ENCODE results near the gene XKR8. TPM values are rescaled to one million over a fixed set of nuclear protein-coding genes. Genes with fewer than 3 reads are reported as not detected.

XKR8 gene
- total and polyA plus RNA-seq, 5 donors from 2014 or later, result 9.1 to 20.3 (median 17.6) TPM

- H3K4me1 ChIP-seq (ENCODE audit: control insufficient read depth, insufficient read depth, low read length, poor library complexity, severe bottlenecking), result peaks cover 20% of the 10 kb centered on the region
- peaks cover 8 to 54% (median 23%) of the 10 kb centered on the region in 4 donors for H3K4me1 Mint-ChIP-seq
- no peaks in the 10 kb centered on the region for H3K36me3 Mint-ChIP-seq
- H3K36me3 ChIP-seq (ENCODE audit: control insufficient read depth, insufficient read depth, low read length), result no peaks in the 10 kb centered on the region
- H3K27ac ChIP-seq (ENCODE audit: insufficient read depth, low read length, poor library complexity, severe bottlenecking), result no peak overlapping the region
- DNase-seq (no peak), ATAC-seq (ENCODE audit: low read depth in 2 of 2) (no peak)
- no peaks in the 10 kb centered on the region for H3K9me3 Mint-ChIP-seq
- H3K27ac Mint-ChIP-seq, result peak overlapping the region; percentile 26 to 95 (median 91)
- peaks cover 6% of the 10 kb centered on the region for H3K27me3 Mint-ChIP-seq
- no peaks in the 10 kb centered on the region for H3K27me3 ChIP-seq (ENCODE audit: control insufficient read depth, insufficient read depth, low read length)
- no peak overlapping the region for H3K4me3 Mint-ChIP-seq
- H3K9me3 ChIP-seq (ENCODE audit: control insufficient read depth in 2 of 2, low read length in 2 of 2), result no peaks in the 10 kb centered on the region
- H3K4me3 ChIP-seq (ENCODE audit: low read depth, low read length), result no peak overlapping the region
Observed at GRCh38 chr1:27941671-27942540, 17.9 kb upstream of the XKR8 start.

- DNase-seq, result no peak
- H3K27ac Mint-ChIP-seq, result peak overlapping the region in 2 of 3 donors; percentile 15 to 96
Observed at GRCh38 chr1:27945020-27945419, 14.8 kb upstream of the XKR8 start.

GRCh38 chr1:27949027-27949426 lies 10.7 kb upstream of the XKR8 start:
- ATAC-seq (ENCODE audit: low read depth in 2 of 2), result no peak
- DNase-seq, result no peak
- Mint-ChIP-seq H3K4me3 (peak overlapping the region in 1 of 4 donors; percentile 11), H3K4me1 (peaks cover 0 to 14% (median 3%) of the 10 kb centered on the region in 4 donors), H3K9me3 (no peaks in the 10 kb centered on the region), H3K27ac (peak overlapping the region in 1 of 3 donors; percentile 20), H3K27me3 (no peaks in the 10 kb centered on the region), H3K36me3 (peaks cover 4% of the 10 kb centered on the region)
- Histone ChIP-seq H3K27me3 (ENCODE audit: control insufficient read depth, insufficient read depth, low read length) (no peaks in the 10 kb centered on the region), H3K36me3 (ENCODE audit: control insufficient read depth, insufficient read depth, low read length) (no peaks in the 10 kb centered on the region), H3K4me1 (ENCODE audit: control insufficient read depth, insufficient read depth, low read length, poor library complexity, severe bottlenecking) (peaks cover 3% of the 10 kb centered on the region), H3K9me3 (ENCODE audit: control insufficient read depth in 2 of 2, low read length in 2 of 2) (no peaks in the 10 kb centered on the region), H3K4me3 (ENCODE audit: low read depth, low read length) (no peak overlapping the region), H3K27ac (ENCODE audit: insufficient read depth, low read length, poor library complexity, severe bottlenecking) (no peak overlapping the region)

More at GRCh38 chr1:27945020-27945419, 14.8 kb upstream of the XKR8 start:
- no peak for ATAC-seq (ENCODE audit: low read depth in 2 of 2)
- Histone ChIP-seq H3K4me1 (ENCODE audit: control insufficient read depth, insufficient read depth, low read length, poor library complexity, severe bottlenecking) (peaks cover 20% of the 10 kb centered on the region), H3K4me3 (ENCODE audit: low read depth, low read length) (no peak overlapping the region), H3K27me3 (ENCODE audit: control insufficient read depth, insufficient read depth, low read length) (no peaks in the 10 kb centered on the region), H3K9me3 (ENCODE audit: control insufficient read depth in 2 of 2, low read length in 2 of 2) (no peaks in the 10 kb centered on the region), H3K27ac (ENCODE audit: insufficient read depth, low read length, poor library complexity, severe bottlenecking) (no peak overlapping the region), H3K36me3 (ENCODE audit: control insufficient read depth, insufficient read depth, low read length) (no peaks in the 10 kb centered on the region)
- Mint-ChIP-seq H3K4me3 (no peak overlapping the region), H3K36me3 (no peaks in the 10 kb centered on the region), H3K4me1 (peaks cover 8 to 46% (median 22%) of the 10 kb centered on the region in 4 donors), H3K27me3 (peaks cover 6% of the 10 kb centered on the region), H3K9me3 (no peaks in the 10 kb centered on the region)

- Histone ChIP-seq H3K36me3 (ENCODE audit: control insufficient read depth, insufficient read depth, low read length) (no peaks in the 10 kb centered on the region), H3K4me3 (ENCODE audit: low read depth, low read length) (no peak overlapping the region), H3K9me3 (ENCODE audit: control insufficient read depth in 2 of 2, low read length in 2 of 2) (no peaks in the 10 kb centered on the region), H3K27me3 (ENCODE audit: control insufficient read depth, insufficient read depth, low read length) (peaks cover 7% of the 10 kb centered on the region), H3K27ac (ENCODE audit: insufficient read depth, low read length, poor library complexity, severe bottlenecking) (no peak overlapping the region), H3K4me1 (ENCODE audit: control insufficient read depth, insufficient read depth, low read length, poor library complexity, severe bottlenecking) (no peaks in the 10 kb centered on the region)
- Mint-ChIP-seq H3K27me3 (peaks cover 3% of the 10 kb centered on the region), H3K4me3 (peak overlapping the region in 1 of 4 donors; percentile 43), H3K4me1 (peaks cover 0 to 1% (median 0%) of the 10 kb centered on the region in 4 donors), H3K9me3 (no peaks in the 10 kb centered on the region), H3K36me3 (peaks cover 4% of the 10 kb centered on the region), H3K27ac (no peak overlapping the region)
- DNase-seq, result no peak
- no peak for ATAC-seq (ENCODE audit: low read depth in 2 of 2)
Observed at GRCh38 chr1:27951396-27951795, 8.4 kb upstream of the XKR8 start.

- H3K4me1 ChIP-seq (ENCODE audit: control insufficient read depth, insufficient read depth, low read length, poor library complexity, severe bottlenecking), result no peaks in the 10 kb centered on the region
- no peak for DNase-seq
- no peaks in the 10 kb centered on the region for H3K36me3 ChIP-seq (ENCODE audit: control insufficient read depth, insufficient read depth, low read length)
- no peak overlapping the region for H3K27ac ChIP-seq (ENCODE audit: insufficient read depth, low read length, poor library complexity, severe bottlenecking)
- Mint-ChIP-seq H3K9me3 (no peaks in the 10 kb centered on the region), H3K4me1 (peaks cover 0 to 2% (median under 1%) of the 10 kb centered on the region in 4 donors), H3K27ac (no peak overlapping the region), H3K27me3 (peaks cover 4% of the 10 kb centered on the region), H3K36me3 (peaks cover 4% of the 10 kb centered on the region), H3K4me3 (no peak overlapping the region)
- no peaks in the 10 kb centered on the region for H3K9me3 ChIP-seq (ENCODE audit: control insufficient read depth in 2 of 2, low read length in 2 of 2)
- no peak for ATAC-seq (ENCODE audit: low read depth in 2 of 2)
- no peak overlapping the region for H3K4me3 ChIP-seq (ENCODE audit: low read depth, low read length)
- peaks cover 7% of the 10 kb centered on the region for H3K27me3 ChIP-seq (ENCODE audit: control insufficient read depth, insufficient read depth, low read length)
Observed at GRCh38 chr1:27952147-27952546, 7.6 kb upstream of the XKR8 start.

GRCh38 chr1:27954186-27954585 lies 5.6 kb upstream of the XKR8 start:
- no peak overlapping the region for H3K4me3 Mint-ChIP-seq
- Histone ChIP-seq H3K4me1 (ENCODE audit: control insufficient read depth, insufficient read depth, low read length, poor library complexity, severe bottlenecking) (no peaks in the 10 kb centered on the region), H3K27me3 (ENCODE audit: control insufficient read depth, insufficient read depth, low read length) (peaks cover 7% of the 10 kb centered on the region), H3K4me3 (ENCODE audit: low read depth, low read length) (no peak overlapping the region), H3K9me3 (ENCODE audit: control insufficient read depth in 2 of 2, low read length in 2 of 2) (no peaks in the 10 kb centered on the region), H3K36me3 (ENCODE audit: control insufficient read depth, insufficient read depth, low read length) (no peaks in the 10 kb centered on the region), H3K27ac (ENCODE audit: insufficient read depth, low read length, poor library complexity, severe bottlenecking) (no peak overlapping the region)
- H3K9me3 Mint-ChIP-seq, result no peaks in the 10 kb centered on the region
- ATAC-seq (ENCODE audit: low read depth in 2 of 2) (no peak), DNase-seq (no peak)
- peaks cover 4% of the 10 kb centered on the region for H3K27me3 Mint-ChIP-seq
- H3K36me3 Mint-ChIP-seq, result peaks cover 4% of the 10 kb centered on the region
- H3K4me1 Mint-ChIP-seq, result peaks cover 0 to 10% (median under 1%) of the 10 kb centered on the region in 4 donors
- H3K27ac Mint-ChIP-seq, result peak overlapping the region in 1 of 3 donors; percentile 52

- Histone ChIP-seq H3K4me3 (ENCODE audit: low read depth, low read length) (no peak overlapping the region), H3K9me3 (ENCODE audit: control insufficient read depth in 2 of 2, low read length in 2 of 2) (no peaks in the 10 kb centered on the region), H3K4me1 (ENCODE audit: control insufficient read depth, insufficient read depth, low read length, poor library complexity, severe bottlenecking) (peaks cover 1% of the 10 kb centered on the region), H3K27me3 (ENCODE audit: control insufficient read depth, insufficient read depth, low read length) (peaks cover 7% of the 10 kb centered on the region), H3K27ac (ENCODE audit: insufficient read depth, low read length, poor library complexity, severe bottlenecking) (no peak overlapping the region), H3K36me3 (ENCODE audit: control insufficient read depth, insufficient read depth, low read length) (no peaks in the 10 kb centered on the region)
- H3K27ac Mint-ChIP-seq, result no peak overlapping the region
- ATAC-seq (ENCODE audit: low read depth in 2 of 2), result no peak
- peaks cover 0 to 14% (median under 1%) of the 10 kb centered on the region in 4 donors for H3K4me1 Mint-ChIP-seq
- H3K36me3 Mint-ChIP-seq, result peaks cover 4% of the 10 kb centered on the region
- no peaks in the 10 kb centered on the region for H3K9me3 Mint-ChIP-seq
- no peak for DNase-seq
- peaks cover 4% of the 10 kb centered on the region for H3K27me3 Mint-ChIP-seq
- peak overlapping the region in 1 of 4 donors; percentile 68 for H3K4me3 Mint-ChIP-seq
Observed at GRCh38 chr1:27955076-27955475, 4.7 kb upstream of the XKR8 start.

Measured in CD4-positive, CD25-positive, alpha-beta regulatory T cell (primary cell).